LNCaP clone FGC (cell line): ENCODE results near the gene LSM12.

ENCODE experiments used
- DNase-seq: peaks from one replicate; pipeline ENCODE4 v3.0.0-alpha.2; 2011; ENCODE audit warnings: low read depth
- H3K4me3 ChIP-seq: 2 replicates; pipeline ENCODE4 v1.5.1; 2011; ENCODE audit warnings: mild to moderate bottlenecking, low read depth, low read length, control low read depth
- CTCF ChIP-seq: IDR thresholded peaks from 2 replicates; pipeline ENCODE4 v1.5.1; 2012; ENCODE audit warnings: mild to moderate bottlenecking; ENCODE audit not compliant: control insufficient read depth, insufficient read depth; ENCODE audit errors: extremely low read depth

Gene LSM12

DNA sequence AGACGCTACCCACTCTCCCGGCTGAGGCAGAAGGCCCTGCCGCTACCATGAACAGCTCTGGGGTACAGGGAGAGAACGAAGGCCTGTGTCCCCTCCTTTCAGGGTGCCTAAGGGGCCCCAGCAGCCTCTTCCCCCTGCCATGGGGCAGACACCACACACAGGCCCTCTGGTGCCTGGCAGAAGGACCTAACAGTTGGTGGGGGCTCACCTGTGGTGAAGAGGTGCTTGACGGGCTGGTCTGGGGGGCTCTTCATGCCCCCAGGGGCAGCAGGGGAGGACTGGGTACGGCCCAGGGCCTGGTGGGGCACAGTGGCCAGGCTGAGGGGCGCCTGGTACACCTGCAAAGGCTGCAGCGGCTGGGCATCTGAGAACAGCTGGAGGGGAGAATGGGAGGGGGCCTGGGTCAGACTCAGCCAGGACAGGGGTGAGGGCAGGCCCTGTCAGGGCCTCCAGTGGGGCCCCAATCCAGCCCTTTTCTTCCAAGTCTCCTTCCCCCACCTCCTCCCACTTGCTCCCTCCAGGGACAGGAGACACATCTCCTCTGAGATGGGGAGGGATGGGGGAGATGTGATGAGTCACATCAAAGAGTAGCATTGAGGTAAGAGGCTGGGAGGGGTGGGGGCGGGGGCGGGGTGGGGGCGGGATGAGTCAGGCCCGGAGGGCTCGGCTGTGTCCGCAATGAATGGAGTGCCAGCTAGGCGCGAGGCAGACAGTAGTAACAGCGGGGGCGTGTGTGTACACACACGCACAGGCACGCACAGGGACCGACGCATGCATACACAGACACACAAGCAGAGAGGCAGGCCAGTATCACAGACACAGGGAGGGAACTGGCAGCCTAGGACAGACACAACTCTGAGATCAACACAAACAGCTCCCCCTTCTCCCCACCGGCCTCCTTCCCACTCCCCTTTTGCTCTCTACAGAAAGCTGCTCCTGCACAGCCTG, 20.2 kb upstream of the LSM12 start:
- no peak for TF ChIP-seq CTCF
- no peak overlapping the region for H3K4me3 ChIP-seq
- no peak for DNase-seq

DNA sequence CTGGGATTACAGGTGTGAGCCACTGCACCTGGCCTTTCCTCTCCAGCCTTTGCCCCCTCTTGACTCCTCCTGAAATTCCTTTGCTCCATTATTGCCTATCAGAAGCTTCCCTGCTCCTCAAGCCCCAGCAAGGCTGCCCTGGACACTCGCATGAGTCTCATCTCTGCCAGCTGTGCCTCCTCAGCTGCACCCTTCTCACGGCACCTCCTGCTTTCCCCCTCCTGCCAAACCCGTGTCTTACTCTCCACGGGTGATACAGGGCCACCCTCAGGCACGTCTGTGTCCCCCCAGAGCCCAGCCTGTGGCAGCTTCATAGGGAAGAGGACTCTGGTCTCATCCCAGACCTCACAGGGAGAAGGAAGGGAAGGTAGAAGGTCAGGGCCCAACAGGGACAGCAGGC, 19.4 kb upstream of the LSM12 start:
- H3K4me3 ChIP-seq = no peak overlapping the region
- TF ChIP-seq CTCF = no peak
- DNase-seq = no peak

- TF ChIP-seq CTCF = no peak
- no peak overlapping the region for H3K4me3 ChIP-seq
- no peak for DNase-seq
Measured at GRCh38 chr17:44084921-44085320, 18.4 kb upstream of the LSM12 start.

GRCh38 chr17:44084131-44084538, 17.7 kb upstream of the LSM12 start:
- H3K4me3 ChIP-seq = no peak overlapping the region
- TF ChIP-seq CTCF = peak; percentile 19; the same call in 1 of the 2 replicates
- no peak for DNase-seq

DNA sequence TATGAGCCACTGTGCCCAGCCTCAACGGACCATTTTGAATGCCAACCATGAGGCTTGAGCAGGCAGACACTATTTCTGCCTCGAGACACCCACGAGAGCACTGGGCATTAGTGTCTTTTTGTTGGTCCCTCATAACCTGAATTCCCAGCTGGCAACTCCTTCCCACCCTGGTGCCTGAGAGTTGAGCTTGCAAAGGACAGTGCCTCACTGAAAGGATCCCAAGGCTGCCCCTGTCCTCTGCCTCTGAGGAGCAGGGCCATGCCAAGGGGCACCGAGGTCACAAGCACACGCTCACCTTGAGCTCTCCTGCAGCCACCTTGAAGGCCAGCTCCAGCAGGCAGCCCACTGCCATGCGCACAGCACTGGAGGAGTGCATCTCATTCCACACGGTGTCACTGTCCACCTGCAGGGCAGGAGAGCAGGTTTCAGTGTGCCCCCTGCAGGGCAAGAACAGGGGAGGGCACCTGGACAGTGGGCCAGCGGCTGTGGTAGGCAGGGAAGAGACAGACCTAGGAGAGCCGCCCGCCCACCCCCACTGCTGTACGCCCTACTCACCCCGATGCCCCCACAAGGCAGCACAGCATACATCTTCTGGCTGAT, 16.9 kb upstream of the LSM12 start:
- no peak overlapping the region for H3K4me3 ChIP-seq

GRCh38 chr17:44082256-44082927, 15.9 kb upstream of the LSM12 start:
- H3K4me3 ChIP-seq = no peak overlapping the region
- TF ChIP-seq CTCF = no peak
- DNase-seq = no peak

More for the DNA sequence above, 16.9 kb upstream of the LSM12 start:
- peak; percentile 61 for TF ChIP-seq CTCF
- no peak for DNase-seq
